Stimulated activated naive CD8-positive, alpha-beta T cell treated with anti-CD3 and anti-CD28 coated beads, Interleukin-15, Interleukin-2, amounts not matched to agents 100 U/mL and 50 U/mL, for 24 hours (primary cell): Measurements from ENCODE around the gene LGSN.
"Not testable (repeated sequence)": the region's sequence is repeated elsewhere in the genome, so short reads cannot be mapped to it uniquely, and the experiment has no call there.

ENCODE experiments used
- ATAC-seq: fragments of 150-1000 bp; cut with Tn5 transposase; one replicate; pipeline ENCODE4 v1.10.0; 2021
- DNase-seq: peaks from one replicate; pipeline ENCODE4 v3.0.0; 2021

Gene LGSN

DNA sequence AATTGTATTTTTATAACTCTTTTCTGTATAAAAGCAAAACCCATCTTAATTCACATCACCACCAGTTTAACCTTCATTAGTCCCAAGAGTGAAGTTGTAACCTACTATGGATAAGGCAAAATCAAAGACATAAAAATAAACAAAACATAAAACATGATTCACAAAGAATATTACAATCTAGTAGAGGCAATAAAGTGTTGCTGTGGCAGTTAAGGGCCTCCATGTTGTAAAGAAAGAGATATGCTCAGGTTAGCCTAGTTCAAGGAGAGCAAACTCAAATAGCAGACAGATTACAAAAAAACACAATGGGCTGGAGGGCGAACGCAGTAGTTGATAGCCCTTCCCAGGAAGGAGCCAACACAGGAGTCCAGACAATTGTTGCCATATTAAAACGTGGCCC lies 13.4 kb downstream of the LGSN start:
- DNase-seq, result no peak

DNA sequence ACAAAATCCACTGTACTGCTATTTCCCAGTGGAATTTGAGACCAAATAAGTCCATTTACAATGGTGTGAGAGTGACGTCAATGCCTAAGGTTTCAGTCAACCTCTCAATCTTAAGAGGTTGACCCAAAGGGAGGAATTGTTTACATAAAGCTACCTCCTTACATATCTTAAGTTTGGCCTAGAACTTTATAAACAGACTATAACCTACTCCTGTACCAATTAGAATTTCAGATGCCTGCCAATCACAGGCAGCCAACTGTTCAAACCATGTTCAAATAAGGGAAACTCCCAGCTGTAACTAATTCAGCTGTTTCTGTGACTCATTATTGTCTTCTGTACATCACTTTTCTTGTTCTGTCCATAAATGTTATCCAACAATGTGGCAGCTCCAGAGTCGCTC lies 14.5 kb downstream of the LGSN start:
- ATAC-seq, result no peak
- no peak for DNase-seq

More for the DNA sequence above, 13.4 kb downstream of the LGSN start:
- ATAC-seq, result no peak

DNA sequence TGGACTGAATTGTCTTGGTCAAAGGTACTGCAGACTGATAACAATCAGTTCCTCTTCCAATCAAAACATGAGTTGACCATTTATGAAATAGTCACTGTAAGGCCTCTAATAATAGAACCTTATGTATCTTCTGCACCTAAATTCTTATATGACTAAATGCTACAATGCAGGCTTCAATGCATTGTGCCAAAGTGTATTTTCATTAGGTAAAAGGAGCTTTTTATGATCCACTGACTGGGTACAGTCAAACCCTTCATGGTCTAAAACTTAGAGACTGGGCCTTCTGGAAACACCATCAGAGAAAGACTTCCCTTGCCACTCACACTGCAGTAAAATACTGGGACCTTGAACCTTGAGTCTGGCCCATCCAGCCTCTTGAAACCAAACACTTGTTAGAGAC lies 16.3 kb downstream of the LGSN start:
- no peak for ATAC-seq
- no peak for DNase-seq

DNA sequence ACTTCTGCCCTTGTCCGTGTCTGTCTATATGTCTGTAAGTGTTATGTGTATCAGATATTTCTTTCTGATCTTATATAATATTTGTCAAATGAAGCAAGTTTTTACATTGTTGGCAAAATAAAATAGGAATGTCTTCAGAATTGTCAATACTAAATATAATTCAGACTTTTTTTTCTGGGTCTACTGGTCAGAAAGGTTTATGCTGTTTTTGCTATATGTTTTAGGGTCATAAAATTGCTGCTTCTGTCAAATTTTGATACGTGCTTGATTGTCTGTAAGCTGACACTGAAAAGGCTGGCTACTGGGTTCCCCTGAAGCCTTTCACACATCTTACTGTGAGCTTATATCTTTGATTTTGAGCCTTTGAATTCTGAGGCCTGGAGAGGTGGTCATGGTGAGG lies 20.1 kb downstream of the LGSN start:
- DNase-seq (no peak), ATAC-seq (no peak)

DNA sequence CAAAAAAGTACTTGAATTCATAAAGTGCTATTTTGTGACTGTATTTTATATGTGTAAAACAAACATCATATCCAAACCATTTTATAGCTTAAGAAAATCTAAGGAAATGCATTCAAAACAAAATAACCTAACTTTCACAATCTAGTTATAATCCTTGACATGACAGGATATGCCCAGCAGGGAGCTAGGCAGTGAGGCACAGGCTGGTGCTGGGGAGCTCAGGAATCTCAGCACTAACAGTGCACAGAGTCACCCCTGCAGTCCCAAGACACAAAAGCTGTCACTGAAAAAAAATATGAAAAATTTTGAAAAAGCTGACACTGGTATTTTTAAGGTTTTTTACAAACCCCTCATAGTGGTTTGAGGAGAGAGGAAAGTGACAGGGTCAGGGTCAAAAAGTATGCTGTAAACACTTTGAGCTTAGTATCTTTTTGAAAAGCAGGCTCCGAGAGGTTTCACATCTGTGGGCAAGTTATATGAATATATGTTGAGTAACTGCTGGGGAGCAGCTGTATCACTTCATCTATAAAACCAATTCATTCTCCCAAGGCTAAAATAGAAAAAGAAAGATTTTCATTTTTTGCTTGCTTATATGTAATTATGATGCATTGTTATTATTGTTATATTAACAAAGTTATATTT lies 24.1 kb downstream of the LGSN start:
- ATAC-seq (no peak), DNase-seq (no peak)

DNA sequence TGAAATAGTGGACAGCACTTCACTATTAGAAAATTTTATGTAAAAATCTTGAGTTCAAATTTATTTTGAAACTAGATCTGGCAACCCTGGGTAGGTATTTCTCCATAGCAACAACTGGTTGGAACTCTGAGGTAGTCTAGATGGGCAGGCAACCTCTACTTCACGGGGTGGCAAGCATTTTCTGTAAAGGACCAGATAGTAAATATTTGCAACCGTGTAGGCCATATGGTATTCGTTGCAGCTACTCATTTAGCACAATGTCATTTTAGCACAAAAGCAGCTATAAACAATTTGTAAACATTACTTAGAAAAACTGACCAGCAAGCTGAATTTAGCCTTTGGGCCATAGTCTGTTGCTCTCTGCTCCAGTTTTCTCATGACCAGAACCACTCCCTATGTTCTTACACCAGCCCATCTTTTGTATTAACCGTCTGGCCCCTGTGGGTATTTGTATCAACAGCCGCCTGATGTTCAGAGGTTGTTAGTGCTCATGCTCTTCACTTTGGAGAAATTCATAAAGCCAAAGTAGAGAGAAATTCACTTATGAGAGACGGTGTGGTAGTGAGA lies 29.2 kb downstream of the LGSN start:
- ATAC-seq (no peak), DNase-seq (no peak)

DNA sequence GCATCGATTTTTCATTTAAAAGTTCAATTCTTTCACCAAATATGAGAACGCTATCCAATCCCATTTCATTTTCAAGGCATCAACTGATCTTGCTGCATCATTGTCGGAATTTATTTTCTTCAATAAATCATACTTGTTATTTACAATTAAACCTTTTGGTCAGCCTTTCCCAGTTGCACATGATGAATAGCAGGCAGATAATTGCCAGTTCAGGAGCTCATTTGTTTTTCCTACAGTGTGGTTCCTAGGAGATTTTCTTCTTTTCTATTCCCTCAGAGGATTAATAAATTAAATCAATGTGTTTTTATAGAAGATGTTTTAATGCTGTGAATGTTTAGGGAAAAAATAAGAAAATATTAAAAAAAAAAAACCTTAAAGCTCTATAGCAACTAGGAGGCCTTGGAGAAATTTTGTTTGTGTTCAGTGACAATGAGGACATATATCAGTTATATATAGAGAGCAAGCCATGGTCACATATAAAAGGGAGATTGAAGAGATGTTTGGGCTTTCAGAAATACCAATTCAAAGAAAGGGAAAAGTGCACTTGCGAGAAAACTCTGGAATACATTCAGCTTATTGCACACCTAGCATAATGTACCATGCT lies 30.4 kb downstream of the LGSN start:
- ATAC-seq, result no peak
- no peak for DNase-seq

DNA sequence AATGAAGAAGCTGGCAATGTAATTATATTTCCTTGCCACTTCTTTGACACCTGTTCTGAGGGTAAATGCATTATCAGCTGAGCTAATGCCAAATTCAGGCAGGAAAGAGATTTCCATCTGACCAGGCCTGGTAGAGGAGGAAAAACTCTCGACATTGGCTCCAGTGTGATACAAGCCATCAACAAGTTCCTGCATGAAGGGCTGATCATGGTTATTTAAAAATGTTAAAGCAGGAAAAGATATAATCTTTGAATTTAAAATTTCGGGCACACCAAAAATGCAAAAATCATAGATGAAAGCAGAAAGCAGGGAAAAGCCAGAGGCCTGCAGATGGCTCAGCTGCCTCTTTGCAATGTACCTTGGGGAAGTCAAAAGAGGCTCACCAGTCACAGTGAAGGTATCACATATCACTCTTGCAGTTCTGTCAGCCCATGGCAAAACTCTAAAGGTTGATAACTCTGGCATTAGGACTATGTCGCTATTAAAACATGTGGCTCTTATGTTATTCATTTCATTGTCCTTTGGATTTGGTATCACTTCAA lies 39.1 kb downstream of the LGSN start:
- ATAC-seq (no peak), DNase-seq (no peak)

DNA sequence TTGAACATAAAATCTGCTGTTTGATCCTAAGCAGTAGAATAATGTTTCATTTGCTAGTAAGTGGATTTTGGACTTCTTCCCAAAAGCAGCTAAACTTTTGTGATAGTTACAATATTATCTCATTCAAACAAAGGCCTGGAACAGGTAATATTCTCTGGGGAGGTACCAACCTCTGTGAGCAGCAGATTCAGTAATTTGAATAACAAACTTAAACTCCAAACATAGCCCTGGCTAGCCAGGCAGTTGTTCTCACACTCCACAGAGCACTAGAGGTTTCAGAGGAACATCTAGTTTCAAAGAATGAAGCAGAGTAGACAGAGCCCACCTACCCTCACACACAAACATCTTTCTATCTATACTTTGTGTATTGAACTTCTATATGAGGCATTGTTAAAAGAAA lies 40.9 kb downstream of the LGSN start:
- ATAC-seq (no peak), DNase-seq (no peak)

DNA sequence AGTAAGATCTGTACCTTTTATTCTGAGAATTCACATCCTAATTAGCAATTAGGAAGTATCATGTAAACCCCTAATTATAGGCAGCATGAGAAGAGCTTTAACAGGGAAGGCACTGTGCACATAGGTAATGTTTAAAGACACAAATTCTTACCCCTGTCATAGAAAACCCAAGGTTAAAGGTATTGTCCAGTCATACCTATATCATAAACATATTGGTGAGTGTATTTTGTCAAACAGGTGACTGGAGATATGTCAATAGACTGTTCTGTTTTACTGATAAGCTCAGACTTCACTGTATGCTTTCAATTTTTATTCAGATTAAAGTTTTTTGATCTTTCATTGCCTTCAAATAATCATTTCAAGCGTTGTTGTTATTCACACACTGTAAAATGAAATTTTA lies 43.8 kb downstream of the LGSN start:
- ATAC-seq, result no peak
- no peak for DNase-seq

DNA sequence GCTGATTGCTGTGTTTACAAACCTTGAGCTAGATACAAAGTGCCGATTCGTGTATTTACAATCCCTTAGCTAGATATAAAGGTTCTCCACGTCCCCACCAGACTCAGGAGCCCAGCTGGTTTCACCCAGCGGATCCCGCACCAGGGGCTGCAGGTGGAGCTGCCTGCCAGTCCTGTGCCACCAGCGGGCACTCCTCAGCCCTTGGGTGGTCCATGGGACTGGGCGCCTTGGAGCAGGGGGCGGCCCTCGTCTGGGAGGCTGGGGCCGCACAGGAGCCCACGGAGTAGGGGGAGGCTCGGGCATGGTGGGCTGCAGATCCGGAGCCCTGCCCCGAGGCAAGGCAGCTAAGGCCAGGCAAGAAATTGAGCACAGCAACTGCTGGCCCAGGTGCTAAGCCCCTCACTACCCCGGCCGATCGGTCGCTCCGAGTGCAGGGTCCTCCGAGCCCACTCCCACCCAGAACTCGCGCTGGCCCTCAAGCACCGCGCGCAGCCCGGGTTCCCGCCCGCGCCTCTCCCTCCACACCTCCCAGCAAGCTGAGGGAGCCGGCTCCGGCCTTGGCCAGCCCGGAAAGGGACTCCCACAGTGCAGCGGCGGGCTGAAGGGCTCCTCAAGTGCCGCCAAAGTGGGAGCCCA lies 44.9 kb downstream of the LGSN start:
- not testable (repeated sequence) for ATAC-seq, DNase-seq

DNA sequence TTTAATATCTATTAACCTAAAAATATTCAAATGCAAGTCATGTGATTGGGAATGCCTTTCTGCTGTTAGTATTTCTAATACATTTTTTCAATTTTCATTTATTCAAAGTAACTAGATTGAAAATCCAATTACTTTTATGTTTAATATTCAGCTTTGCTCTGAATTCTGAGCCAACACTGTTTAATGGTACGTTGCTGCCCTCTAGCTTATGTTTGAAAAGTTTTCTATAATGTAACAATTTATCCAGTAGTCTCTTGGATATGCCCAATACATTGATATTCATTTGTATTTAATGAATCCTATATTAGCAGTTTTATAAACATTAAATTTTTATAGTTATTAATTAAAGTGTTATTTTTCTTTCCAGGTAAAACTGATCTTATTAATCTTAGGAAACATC lies 47.4 kb downstream of the LGSN start:
- DNase-seq (no peak), ATAC-seq (no peak)

DNA sequence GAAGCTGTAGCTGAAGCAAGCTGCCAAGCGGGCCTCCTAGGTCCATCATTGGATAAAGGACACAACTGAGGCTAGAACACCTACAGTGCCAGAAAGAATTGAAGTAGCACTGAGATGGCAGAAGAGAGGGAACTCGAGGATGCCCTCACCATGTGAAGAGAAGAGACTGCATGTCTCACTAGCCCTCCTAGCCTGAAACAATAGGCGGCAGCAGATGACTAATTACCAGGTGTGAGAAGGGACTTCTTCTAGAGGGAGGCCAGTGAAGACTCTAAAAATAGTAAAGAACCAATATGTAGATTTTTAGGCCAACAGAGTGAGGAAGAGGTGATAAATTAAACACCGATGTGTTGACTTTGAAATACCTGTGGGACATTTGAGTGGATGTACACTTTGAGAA lies 50.3 kb downstream of the LGSN start:
- no peak for ATAC-seq

DNA sequence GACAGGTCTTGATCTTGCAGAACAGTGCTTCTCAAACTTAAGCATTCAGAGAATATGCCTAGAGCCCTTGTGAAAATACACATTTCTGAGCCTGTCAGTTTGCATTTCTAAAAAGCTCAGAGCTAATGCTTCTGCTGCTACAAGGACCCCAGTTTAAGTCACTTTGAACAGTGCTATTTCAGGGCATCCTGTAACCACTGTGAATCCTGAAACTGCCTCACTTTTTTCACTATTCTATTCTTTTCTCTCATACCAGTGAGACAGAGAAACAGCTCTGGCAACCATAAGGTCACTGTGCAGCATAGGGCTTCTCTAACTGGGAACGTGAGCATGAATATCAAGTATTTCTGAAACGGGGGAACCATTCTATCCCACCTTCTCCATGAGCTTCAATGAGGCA lies 51.2 kb downstream of the LGSN start:
- no peak for DNase-seq
- no peak for ATAC-seq

More for the DNA sequence above, 50.3 kb downstream of the LGSN start:
- DNase-seq, result no peak

DNA sequence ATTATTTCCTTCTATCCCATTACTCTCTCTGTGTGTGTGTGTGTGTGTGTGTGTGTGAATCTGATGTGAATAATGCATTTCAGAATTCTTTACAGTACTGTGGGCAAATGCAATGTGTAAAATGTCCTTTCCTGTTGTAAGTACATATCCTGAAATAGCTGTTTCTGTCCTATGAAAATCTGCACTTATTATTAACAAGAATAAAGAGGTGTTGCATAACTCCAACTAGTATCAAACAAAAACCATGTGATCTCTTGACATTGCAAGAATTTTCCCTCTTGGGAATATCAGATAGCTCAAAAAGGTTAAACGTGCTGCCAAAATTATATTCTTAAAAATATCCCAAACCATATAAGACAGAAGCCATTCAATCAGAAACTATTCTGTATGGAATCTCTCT lies 52.0 kb downstream of the LGSN start:
- no peak for ATAC-seq
- DNase-seq, result no peak

DNA sequence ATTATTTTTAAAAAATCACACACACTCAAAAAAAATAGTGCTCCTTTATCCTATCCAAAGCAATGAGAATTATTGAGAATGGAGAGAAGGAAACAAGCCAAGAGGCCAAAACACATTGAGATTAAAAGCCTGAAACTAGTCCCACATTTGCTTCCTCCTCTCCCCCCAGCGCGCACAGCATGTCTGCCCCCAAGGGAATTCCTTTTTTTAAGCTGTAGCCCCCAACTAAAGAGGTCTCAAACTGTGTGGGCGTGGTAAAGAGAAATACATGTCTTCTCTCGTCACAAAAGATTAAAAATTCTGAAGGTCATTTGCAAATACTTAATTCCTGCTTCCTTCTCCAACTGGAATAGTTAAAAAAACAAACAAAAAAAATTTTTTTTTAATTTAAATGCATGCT lies 52.7 kb downstream of the LGSN start:
- ATAC-seq (no peak), DNase-seq (no peak)

DNA sequence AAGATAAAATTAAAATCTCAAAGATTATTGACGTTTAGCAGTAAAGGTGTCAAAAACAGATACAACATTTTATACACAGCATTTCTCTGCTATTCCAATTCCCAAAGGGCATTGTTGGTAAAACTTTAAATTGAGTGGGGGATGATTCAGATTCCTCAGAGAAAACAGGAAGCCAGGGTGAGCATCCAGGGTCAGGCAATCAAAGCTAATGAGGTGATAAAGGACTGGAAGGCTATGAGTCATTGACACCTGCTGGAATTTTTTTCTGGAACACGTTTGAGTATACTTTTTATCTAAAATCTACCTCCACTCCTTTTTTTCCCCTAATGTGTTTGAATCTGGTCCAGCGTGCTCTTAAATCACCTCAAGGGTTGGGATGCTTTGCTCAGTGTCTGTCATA lies 56.3 kb downstream of the LGSN start:
- DNase-seq (no peak), ATAC-seq (no peak)

DNA sequence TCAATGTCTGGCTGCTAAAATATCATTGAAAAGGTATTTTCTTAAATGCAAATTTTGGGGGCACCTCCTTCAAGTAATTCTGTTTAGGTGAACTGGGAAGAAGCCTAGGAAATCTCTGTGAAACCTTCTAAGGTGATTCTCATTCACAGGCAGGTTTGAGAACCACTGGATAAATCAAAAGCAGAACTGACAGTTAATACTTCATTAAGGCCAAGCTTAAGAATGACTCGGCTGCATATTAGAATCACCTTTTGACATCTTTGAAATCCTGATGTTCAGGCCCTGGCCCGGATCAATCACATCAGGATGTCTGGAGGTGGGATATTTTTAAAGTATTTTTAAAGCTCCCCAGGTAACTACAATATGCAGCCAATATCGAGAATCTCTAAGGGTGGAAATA lies 58.0 kb downstream of the LGSN start:
- no peak for ATAC-seq

DNA sequence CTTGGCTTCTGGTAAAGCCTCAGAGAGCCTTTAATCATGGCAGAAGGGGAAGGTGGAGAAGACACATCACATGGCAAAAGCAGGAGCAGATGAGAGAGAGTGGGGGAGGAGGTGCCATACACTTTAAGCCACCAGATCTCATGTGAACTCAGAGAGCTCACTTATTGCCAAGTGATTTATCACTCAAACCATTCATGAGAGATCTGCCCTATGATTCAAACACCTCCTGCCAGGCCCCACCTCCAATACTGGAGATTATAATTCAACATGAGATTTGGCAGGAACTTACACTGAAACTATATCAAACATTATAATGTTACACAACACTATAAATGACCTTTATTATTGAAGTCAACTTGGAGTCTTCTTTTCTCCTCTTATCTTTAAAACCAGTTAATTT lies 60.6 kb downstream of the LGSN start:
- no peak for DNase-seq
- no peak for ATAC-seq

More for the DNA sequence above, 58.0 kb downstream of the LGSN start:
- no peak for DNase-seq

DNA sequence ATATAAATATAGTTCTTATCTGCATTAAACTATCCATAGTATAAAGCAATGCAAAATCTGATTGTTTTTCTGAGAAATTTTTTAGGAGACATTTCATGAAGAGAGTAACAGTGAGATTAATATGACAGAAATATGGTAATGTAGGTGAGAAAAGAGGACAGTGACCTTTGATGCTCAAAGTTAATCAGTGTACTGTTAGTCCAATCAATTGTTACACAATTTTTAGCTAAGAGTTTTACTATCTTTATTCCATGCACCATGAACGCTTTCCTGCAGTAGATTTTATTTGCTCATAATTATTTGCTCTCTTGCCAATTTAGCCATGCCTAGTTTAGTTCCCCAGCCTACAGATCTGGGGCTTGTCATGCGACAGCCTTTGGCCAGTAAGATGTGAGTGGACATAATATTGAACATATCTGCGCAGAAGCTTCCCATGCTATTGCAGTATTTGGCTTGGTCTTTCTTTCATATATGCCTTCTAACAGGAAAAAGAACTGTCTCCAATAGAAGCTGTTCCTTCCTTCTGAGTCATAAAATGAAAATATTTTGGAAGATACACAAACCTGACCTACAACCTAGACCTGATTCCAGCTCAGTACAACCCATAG lies 69.8 kb downstream of the LGSN start:
- no peak for DNase-seq
- ATAC-seq, result no peak

DNA sequence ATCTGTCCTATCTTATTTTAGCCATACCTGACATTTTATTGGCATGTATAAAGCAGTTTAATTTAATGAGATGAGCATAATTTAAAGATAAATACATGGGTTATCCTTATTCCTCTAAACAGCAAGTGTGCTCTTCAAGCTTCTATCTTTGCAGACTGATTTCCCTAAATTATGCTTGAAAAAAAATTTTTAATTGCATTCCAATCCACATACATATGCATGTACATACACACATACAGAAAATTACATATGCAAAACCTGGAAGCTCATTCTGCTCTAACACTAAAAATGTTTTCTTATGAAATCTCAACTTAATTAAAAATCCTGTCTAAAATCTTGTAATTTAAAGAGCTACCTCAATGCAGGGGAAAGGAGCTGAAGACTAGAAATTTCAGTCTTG lies 73.2 kb downstream of the LGSN start:
- no peak for ATAC-seq

DNA sequence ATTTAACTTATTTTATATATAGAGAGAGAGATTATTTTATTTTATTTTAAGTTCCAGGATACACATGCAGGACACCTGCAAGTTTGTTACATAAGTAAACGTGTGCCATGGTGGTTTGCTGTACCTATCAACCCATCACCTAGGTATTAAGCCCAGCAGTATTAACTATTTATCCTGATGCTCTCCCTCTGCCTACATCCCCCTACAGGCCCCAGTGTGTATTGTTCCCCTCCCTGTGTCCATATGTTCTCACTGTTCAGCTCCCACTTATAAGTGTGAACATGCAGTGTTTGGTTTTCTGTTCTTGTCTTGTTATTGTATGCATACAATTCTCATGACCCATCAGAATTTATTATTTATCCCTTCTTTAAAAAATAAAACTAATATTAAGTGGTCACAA lies 73.9 kb downstream of the LGSN start:
- DNase-seq (no peak), ATAC-seq (no peak)

More for the DNA sequence above, 73.2 kb downstream of the LGSN start:
- no peak for DNase-seq

DNA sequence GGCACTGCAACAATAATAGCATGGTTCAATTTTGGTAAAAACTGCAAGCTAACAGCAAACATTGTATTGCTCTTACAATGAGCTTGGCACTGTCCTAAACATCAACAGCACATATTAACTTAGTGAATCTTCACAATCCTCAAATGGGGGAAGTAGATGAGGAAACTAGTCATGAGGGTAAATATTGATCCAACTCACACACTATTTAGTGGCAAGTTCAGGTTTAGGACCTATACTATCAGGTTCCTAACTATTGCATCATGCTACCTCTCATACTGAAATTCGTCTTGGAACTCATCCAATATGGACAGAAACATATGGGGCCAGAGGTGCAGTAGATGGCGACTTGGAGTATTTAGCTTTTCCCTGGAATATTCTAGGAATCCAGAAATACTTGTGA lies 74.4 kb downstream of the LGSN start:
- DNase-seq (no peak), ATAC-seq (no peak)
